K562 (cell line): ENCODE results near the gene RXRB. TPM values are rescaled to one million over a fixed set of nuclear protein-coding genes. Genes with fewer than 3 reads are reported as not detected.

ENCODE experiments used
- FOXM1 ChIP-seq, 2 experiments: fragments of 450-650 bp in 1 of 2; sonication (generic) in 1 of 2; formaldehyde crosslinking in 1 of 2; IDR thresholded peaks; 2 replicates each; pipeline versions ENCODE4 v1.6.1 to v1.9.0; 2017 to 2022; ENCODE audit warnings: low read depth in 2 of 2, mild to moderate bottlenecking in 2 of 2, missing genetic modification reagents in 1 of 2, moderate library complexity in 1 of 2
- GATAD2B ChIP-seq: fragments of 450-650 bp; IDR thresholded peaks from 2 replicates; pipeline ENCODE4 v1.6.1; 2017; ENCODE audit warnings: mild to moderate bottlenecking, borderline replicate concordance
- HES1 ChIP-seq: fragments of 450-650 bp; IDR thresholded peaks from 2 replicates; pipeline ENCODE4 v1.6.1; 2016; ENCODE audit warnings: low read depth, mild to moderate bottlenecking, moderate library complexity
- NCOA2 ChIP-seq, 2 experiments: fragments of 450-650 bp; IDR thresholded peaks; 2 replicates each; pipeline ENCODE4 v1.6.1; 2018; ENCODE audit warnings: mild to moderate bottlenecking in 2 of 2, moderate library complexity in 1 of 2; ENCODE audit not compliant: partially characterized antibody in 2 of 2
- NFIX ChIP-seq: fragments of 250-450 bp; sonication (Bioruptor Pico); IDR thresholded peaks from 2 replicates; pipeline ENCODE4 v1.4.0; 2020; ENCODE audit warnings: low read depth, mild to moderate bottlenecking, moderate library complexity
- PML ChIP-seq: IDR thresholded peaks from 2 replicates; pipeline ENCODE4 v1.6.1; 2012; ENCODE audit warnings: low read length, inconsistent platforms
- RAD51 ChIP-seq: fragments of 450-650 bp; IDR thresholded peaks from 2 replicates; pipeline ENCODE4 v1.7.1; 2016; ENCODE audit warnings: low read depth, mild to moderate bottlenecking, borderline replicate concordance
- RBM39 ChIP-seq: fragments of 200-400 bp; formaldehyde crosslinking; optimal IDR thresholded peaks from 2 replicates; pipeline ENCODE3; 2018; ENCODE audit warnings: low read depth, low read length
- SLC30A9 ChIP-seq: fragments of 250-450 bp; sonication (Bioruptor Pico); IDR thresholded peaks from 2 replicates; pipeline ENCODE4 v1.8.0; 2022; ENCODE audit warnings: mild to moderate bottlenecking, moderate library complexity
- TAF7 ChIP-seq: fragments of 450-650 bp; IDR thresholded peaks from 2 replicates; pipeline ENCODE4 v1.6.1; 2016; ENCODE audit warnings: missing genetic modification characterization, missing compliant biosample characterization
- UBTF ChIP-seq, 2 experiments: IDR thresholded peaks; 2 replicates each; pipeline ENCODE4 v1.6.1; 2012; ENCODE audit warnings: improper control_type of control experiment in 2 of 2, low read depth in 2 of 2, low read length in 2 of 2, borderline replicate concordance in 1 of 2
- ZBTB40 ChIP-seq, 2 experiments: fragments of 450-650 bp in 1 of 2; sonication (generic) in 1 of 2; formaldehyde crosslinking in 1 of 2; IDR thresholded peaks; 2 replicates each; pipeline versions ENCODE4 v1.7.1 to v1.9.0; 2016 to 2022; ENCODE audit warnings: inconsistent platforms in 1 of 2, mild to moderate bottlenecking in 1 of 2, missing genetic modification reagents in 1 of 2
- ZBTB7A ChIP-seq: IDR thresholded peaks from 2 replicates; pipeline ENCODE4 v1.6.1; 2011; ENCODE audit warnings: low read depth, mild to moderate bottlenecking, low read length, moderate library complexity, borderline replicate concordance; ENCODE audit not compliant: control insufficient read depth
- polyA plus RNA-seq, 8 experiments: library from polyadenylated mRNA; depleted of rRNA in 4 of 8; stranded (reverse) in 5 of 8; unstranded in 3 of 8; fragments of >200 nt; fragmentation: Nextera tagmentation in 2 of 8; fragmentation: Illumina TruSeq in 1 of 8; extraction: Ambion mirVana in 2 of 8; extraction: Trizol in 1 of 8; gene quantifications; 2 replicates each; pipeline versions ENCODE4 v1.2.1 to v1.2.3, GENCODE V29; 2011 to 2014; ENCODE audit warnings: inconsistent platforms in 1 of 8, missing spikeins in 1 of 8
- total RNA-seq, 7 experiments: library from RNA; depleted of rRNA in 6 of 7; stranded (reverse); fragments of >200 nt in 6 of 7; fragmentation: Illumina TruSeq in 2 of 7; extraction: Trizol in 2 of 7; gene quantifications; 2 replicates each; pipeline versions ENCODE4 v1.2.1 to v1.2.3, GENCODE V29; 2011 to 2021; ENCODE audit warnings: low replicate concordance in 1 of 7

The RXRB gene
- total and polyA plus RNA-seq, 9 of the 15 experiments (the other 6 are each of a cell fraction or from before 2014, with no cell fraction given) = 0.76 to 35.5 (median 18.4) TPM

- TF ChIP-seq ZBTB40 (IDR thresholded peaks at IDR 0.05) (0 out of 2 replicates have a peak, but pooled peaks have one; percentile 31), ZBTB40 (CRISPR knock-in tag; IDR thresholded peaks at IDR 0.05) (no peak), RBM39 (no peak), PML (no peak), FOXM1 (IDR thresholded peaks at IDR 0.05; ENCODE audit: low read depth) (no peak), FOXM1 (CRISPR knock-in tag; IDR thresholded peaks at IDR 0.05; ENCODE audit: low read depth) (0 out of 2 replicates have a peak, but pooled peaks have one; percentile 39), GATAD2B (no peak), RAD51 (peak; percentile 12; the same call in 1 of the 2 replicates), ZBTB7A (0 out of 2 replicates have a peak, but pooled peaks have one; percentile 29), TAF7 (no peak), NCOA2 (IDR thresholded peaks at IDR 0.05; ENCODE audit: partially characterized antibody in 2 of 2) (no peak), UBTF (IDR thresholded peaks at IDR 0.05; ENCODE audit: borderline replicate concordance in 1 of 2, low read depth in 2 of 2, low read length in 2 of 2) (0 out of 4 replicates have a peak, but pooled peaks of 1 of the 2 experiments have one; percentile 57), SLC30A9 (CRISPR knock-in tag) (no peak), NFIX (CRISPR knock-in tag) (no peak), HES1 (no peak)
Observed at GRCh38 chr6:33161354-33162331, 38.8 kb downstream of the RXRB start (continued).
